Amniotic epithelial cell (primary cell): ENCODE measurements around the gene DAPK2.

ENCODE experiments used
- DNase-seq: peaks from one replicate; pipeline ENCODE4 v3.0.0-alpha.2; 2010; ENCODE audit warnings: low read depth

The DAPK2 gene

GRCh38 chr15:63942486-63943365 is 103.6 kb downstream of the DAPK2 start:
- no peak for DNase-seq

GRCh38 chr15:63941698-63942465 is 104.4 kb downstream of the DAPK2 start:
- DNase-seq, result no peak

GRCh38 chr15:63940966-63941620 is 105.2 kb downstream of the DAPK2 start:
- no peak for DNase-seq

GRCh38 chr15:63939531-63940130 is 106.7 kb downstream of the DAPK2 start:
- peak; percentile 94 for DNase-seq

- peak; percentile 14 for DNase-seq
Observed at GRCh38 chr15:63938486-63939061, 107.7 kb downstream of the DAPK2 start.

- DNase-seq, result peak; percentile 65
Observed at GRCh38 chr15:63933522-63933921, 112.8 kb downstream of the DAPK2 start.

GRCh38 chr15:63931556-63931955 is 114.7 kb downstream of the DAPK2 start:
- DNase-seq, result no peak

- no peak for DNase-seq
Observed at GRCh38 chr15:63930034-63930433, 116.3 kb downstream of the DAPK2 start.

GRCh38 chr15:63928185-63928842 is 118.0 kb downstream of the DAPK2 start:
- no peak for DNase-seq

GRCh38 chr15:63923993-63924950 is 122.0 kb downstream of the DAPK2 start:
- DNase-seq, result no peak

- DNase-seq, result no peak
Observed at GRCh38 chr15:63922916-63923315, 123.4 kb downstream of the DAPK2 start.

GRCh38 chr15:63922261-63922904 is 123.9 kb downstream of the DAPK2 start:
- no peak for DNase-seq

- no peak for DNase-seq
Observed at GRCh38 chr15:63920504-63921175, 125.6 kb downstream of the DAPK2 start.

GRCh38 chr15:63918901-63919348 is 127.4 kb downstream of the DAPK2 start:
- DNase-seq, result no peak

GRCh38 chr15:63918317-63918672 is 128.0 kb downstream of the DAPK2 start:
- DNase-seq, result no peak

GRCh38 chr15:63917588-63918316 is 128.5 kb downstream of the DAPK2 start:
- no peak for DNase-seq

GRCh38 chr15:63915873-63916771 is 130.2 kb downstream of the DAPK2 start:
- DNase-seq, result peak; percentile 47
